HG03378 (cell line): ENCODE results near the gene DCTD.

Experiments
- ATAC-seq: cut with Tn5 transposase; IDR thresholded peaks from one replicate; pipeline ENCODE4 v1.9.1; 2021; ENCODE audit warnings: mild to moderate bottlenecking, moderate library complexity; ENCODE audit not compliant: unreplicated experiment

DCTD gene

DNA sequence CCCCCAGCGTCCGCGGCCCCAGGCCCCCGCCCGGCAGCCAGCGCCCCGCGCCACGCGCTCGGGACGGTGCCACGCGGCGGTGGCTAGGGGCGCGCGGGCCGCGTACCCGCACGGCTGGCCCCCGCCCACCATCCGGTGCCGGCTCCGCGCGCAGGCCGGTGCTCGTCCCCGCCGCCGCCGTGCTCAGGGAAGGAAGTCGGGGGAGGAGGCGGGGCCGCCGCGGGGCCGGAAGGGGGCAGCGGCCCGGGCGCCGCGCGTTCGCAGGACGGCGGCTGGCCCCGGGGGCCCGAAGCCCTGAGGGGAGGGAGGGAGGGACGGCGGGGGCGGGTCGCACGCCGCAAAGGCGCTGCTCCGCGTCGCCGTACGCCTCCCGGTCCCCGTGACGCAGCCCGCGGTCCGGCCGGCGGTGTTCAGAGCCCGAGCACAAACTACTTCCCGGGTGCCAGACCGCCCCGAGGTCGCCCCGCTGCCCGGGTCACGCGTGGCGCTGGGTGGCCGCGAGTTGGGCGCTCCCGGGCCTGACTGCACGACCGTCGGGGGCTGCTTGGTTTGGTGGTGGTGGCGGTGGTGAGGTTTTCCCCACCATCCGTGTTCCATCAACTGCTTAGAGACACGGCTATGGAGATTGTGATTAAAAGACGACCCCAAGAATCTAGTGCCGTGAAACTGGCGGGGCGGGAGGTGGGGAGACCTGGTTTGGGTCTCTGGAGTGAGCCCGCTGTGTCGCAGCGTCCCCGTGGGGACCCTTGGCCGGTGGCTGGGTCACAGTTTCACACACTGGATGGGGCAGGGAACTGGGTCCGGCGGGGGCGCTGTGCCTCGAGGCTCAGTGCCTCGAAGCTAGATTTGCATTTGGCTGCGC is at the start of gene DCTD:
DCTD (minus strand) TSS at position 205 of the 862 bp plus-strand sequence. CDS start 1,818 bp downstream, outside the sequence.
- peak; percentile 91 for ATAC-seq

- no peak for ATAC-seq
These were observed 43.6 kb upstream of the DCTD start for GRCh38 chr4:182960746-182961145.

- ATAC-seq = no peak
These were observed 43.0 kb upstream of the DCTD start for GRCh38 chr4:182960228-182960627.

DNA sequence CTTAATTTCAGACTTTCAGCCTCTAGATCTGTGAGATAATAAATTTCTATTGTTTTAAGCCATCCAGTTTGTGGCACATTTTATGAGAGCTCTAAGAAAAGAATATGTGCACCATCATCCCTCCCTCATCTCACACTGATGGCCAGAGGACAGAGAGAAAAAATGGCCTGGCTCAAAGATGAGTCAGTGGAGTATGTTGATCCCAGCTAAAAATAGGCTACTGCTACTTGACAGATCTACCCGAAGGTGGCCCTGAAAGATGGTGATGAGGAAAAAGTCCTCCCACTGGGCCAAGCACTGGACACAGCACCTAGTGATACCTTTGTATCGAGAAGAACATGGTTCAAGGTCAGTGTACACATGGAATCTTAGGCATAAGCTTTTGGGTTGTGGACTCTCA is 38.2 kb upstream of the DCTD start:
- ATAC-seq = no peak

GRCh38 chr4:182944484-182945213 is 27.5 kb upstream of the DCTD start:
- ATAC-seq = no peak

DNA sequence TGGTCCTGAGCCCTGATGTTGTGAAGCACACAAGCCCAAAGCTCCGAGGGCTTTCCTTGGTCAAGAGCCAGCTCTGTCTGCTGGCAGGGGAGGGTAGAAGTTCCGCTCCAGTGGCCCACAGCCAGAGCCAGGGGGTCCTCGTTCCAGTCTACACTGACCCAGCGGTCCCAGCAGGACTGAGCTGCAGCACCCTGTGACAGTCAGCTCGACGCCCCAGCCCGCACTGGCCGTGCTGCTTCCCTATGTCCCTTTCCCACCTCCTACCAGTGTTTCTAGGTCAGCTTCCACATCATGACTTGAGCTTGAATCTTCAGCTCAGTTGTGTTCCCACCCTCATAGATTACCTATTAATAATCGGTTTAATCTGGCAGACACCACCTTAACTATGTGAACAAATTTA is 22.5 kb upstream of the DCTD start:
- no peak for ATAC-seq

DNA sequence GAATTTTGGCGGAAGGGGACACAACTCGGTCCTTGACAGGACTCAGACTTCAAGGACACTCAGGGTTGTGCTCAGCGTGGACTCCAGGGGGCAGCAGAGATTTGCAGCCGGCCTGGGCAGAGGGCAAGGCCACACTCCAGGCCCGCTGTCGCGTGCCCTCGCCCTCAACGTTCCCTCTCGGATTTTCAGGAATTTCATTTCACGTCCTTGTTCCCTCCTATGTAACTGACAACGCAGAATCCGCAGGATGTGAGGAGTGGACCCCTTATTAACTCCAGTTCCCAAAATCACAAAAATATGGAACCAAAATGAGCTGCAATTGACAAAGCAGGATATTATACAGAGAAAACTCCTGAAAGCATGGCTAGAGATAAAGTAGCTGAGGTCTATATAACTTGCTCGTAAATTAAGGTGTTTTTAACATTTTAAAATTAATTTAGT is 21.0 kb upstream of the DCTD start:
- ATAC-seq = peak; percentile 94

GRCh38 chr4:182937268-182938204 is 20.4 kb upstream of the DCTD start:
- peak; percentile 20 for ATAC-seq

DNA sequence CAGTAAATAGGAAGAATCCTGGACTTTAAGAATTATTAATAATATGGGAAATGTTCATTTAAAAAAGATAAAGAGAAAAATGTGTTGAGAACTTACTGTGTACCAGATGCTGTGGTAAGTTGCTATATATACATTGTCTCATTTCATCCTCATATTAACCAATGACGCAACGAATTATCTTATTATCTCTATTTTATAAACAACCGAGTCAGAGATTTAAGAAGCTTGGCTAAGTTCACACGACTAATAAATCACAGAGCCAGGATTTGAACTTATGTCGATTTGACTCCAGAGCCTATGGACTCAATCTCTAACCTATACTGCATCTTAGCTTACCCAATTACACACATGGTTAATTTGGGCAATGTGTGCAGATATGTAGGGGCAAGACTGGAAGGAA is 15.5 kb upstream of the DCTD start:
- no peak for ATAC-seq

GRCh38 chr4:182931691-182932345 is 14.6 kb upstream of the DCTD start:
- no peak for ATAC-seq

GRCh38 chr4:182930889-182931288 is 13.7 kb upstream of the DCTD start:
- ATAC-seq = no peak

DNA sequence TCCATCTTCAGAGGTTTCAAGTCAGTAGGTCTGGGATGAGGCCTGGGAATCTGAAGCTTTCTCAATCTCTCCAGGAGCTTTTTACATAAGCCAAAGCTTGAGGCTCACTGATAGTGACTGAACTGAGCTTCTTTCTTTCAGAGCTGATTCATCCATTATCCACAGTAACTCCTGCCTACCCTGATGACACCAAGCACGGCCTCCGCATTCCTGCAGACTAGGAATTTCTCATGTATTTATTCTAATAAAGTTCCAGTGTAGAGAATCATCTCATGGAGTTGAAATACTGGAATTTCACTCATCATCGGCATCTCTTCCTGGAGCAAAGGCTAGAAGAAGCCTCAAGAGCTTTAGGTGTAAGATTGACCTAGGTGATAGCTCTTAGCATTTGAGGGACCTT is 12.1 kb upstream of the DCTD start:
- ATAC-seq = no peak

GRCh38 chr4:182928061-182928460 is 10.9 kb upstream of the DCTD start:
- no peak for ATAC-seq

DNA sequence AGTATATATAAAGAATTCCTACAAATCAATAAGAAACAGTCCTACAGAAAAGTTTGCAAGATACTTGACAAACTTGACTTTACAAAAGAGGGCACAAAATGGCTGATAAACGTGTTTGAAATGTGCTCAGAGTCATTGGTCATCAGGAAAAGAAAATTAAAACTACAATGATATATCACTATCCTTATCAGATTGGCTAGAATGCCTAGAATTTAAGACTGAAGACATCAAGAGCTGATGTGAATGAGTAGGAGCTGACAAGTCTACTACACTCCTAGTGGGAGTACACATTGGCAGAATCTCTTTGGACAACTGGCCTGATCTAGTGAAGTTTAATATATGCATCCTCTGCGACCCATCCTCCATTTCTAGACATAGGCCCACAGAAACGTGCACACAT is 10.3 kb upstream of the DCTD start:
- no peak for ATAC-seq

DNA sequence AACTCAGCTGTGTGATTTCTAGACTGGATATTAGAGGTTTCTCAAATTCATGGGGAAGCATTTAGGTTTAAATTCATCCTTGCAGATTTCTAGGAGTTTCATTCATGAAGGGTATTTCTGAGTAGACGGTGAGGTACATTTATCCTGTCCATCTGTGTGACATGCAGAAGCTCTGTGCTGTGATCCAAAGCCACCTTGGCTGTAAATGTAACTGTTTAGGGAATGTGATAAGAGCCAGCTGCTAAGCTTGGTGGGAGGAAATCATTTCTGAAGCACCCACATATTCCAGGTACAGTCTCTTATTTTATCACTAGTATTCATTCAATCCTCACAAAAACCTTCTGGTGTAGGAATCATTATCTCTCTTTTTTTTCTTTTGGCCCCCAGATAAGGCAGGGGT is 8.7 kb upstream of the DCTD start:
- ATAC-seq = no peak

DNA sequence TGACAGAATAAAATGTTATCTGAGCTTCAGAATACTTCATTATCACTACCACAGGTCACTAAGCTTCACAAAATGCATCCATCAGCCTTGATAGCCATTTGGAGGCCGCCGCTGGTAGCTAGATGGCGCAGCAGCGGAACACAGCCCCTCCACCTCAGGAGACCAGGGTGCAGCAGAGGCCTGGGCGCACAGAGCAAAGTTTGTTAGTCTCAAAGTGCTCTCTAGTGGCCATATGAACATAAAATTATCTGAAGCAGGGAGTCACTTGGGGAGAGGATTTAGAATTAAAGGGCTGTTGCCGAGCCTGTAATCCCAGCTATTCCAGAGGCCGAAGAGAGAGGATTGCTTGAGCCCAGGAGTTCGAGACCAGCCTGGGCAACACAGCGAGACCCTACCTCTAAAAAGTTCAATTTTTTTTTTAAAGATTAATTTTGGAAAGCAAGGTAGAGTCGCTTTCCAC is 8.1 kb upstream of the DCTD start:
- peak; percentile 98 for ATAC-seq

DNA sequence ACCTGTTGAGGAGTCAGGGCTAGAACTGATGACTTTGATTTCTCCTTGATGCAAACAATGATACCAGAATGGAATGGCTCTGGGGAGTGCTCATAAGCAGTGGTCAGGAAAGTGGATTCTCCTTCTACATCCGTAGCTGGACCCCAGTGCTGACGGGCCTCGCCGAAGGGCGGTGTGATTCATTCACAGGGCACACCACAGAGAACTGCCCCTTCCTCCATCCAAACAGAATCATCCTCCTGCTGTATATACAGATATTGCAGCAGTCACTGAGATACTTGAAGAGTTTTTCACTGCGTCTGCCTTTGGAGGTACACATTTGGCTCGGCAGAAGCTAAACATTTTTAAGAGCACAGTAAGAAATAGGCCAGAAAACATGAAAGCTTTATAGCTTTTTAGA is 7.3 kb upstream of the DCTD start:
- no peak for ATAC-seq

DNA sequence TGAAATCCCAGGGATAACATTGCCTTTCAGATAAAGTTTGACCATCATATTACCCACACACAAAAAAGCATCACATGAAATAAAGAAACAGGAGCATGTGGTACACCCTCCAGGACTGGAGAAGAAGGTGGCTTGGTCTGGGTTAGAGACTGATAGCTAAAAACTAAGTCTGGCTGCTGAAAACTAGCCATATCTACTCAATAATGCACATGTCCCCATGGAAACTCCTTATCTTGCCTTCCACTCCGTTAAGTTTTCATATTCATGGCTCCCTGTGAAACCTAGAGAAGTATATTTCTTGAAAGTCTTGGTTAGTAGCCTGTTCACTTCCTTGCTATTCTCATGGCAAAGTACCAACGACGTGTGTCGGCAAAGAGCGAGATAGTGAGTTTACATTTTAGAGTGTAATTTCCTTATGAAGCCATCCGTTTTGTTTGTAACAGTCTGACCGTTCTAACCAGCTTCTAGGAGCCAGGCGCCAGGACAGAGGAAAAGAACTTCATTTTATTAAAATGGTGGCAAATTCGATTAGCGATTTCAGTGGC is 6.7 kb upstream of the DCTD start:
- ATAC-seq = no peak

DNA sequence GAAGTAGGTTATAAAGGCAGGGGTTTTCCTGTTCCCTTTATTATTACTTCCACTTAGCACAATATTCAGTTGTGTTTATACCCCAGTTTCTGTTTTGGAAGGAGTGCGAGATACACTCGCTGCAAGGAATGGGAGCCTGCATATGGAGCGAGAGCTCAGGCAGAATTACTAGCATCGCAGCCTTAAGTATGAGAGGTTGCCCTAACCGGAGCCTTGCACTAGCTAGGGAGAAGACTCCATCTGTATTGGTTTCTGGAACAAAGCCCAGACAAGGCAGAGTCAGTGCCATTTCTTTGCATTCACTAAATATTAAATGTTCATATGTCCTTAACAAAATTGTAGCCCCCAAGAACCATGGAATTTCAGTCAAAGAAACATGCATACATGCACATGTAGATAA is 6.2 kb upstream of the DCTD start:
- no peak for ATAC-seq
